ENCODE results near the gene ZNF407. TPM values are rescaled to one million over a fixed set of nuclear protein-coding genes. Genes with fewer than 3 reads are reported as not detected.
"Not testable (repeated sequence)": the region's sequence is repeated elsewhere in the genome, so short reads cannot be mapped to it uniquely, and the experiment has no call there.

ZNF407 gene
- total RNA-seq, 1 donor from 2014 or later, result 14.7 TPM

DNA sequence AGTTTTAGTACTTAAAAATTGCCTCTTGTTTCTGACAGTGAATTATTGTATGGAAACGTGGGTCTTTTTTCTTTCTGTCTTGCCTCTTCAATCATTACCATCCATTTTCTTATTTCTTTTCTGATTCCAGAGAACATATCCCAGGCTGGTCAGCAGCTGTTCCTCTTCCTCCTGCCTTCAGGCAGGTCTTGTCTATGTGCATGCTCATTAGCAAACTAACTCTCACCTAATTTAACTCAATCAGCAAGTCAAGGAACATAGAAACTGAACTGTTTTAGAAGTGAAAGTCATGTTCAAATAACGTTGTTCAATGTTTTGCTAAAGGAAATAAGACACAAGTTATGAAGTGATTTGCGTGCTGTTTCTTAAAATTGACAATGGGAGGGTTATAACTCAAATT lies 369.8 kb downstream of the ZNF407 start:
- no peaks in the 10 kb centered on the region for H3K4me1 Mint-ChIP-seq (ENCODE audit: unreplicated experiment)
- no peaks in the 10 kb centered on the region for H3K27me3 Mint-ChIP-seq
- H3K36me3 Mint-ChIP-seq, result peaks cover 14% of the 10 kb centered on the region
- DNase-seq (ENCODE audit: extremely low spot score, unreplicated experiment), result no peak
- no peaks in the 10 kb centered on the region for H3K9me3 Mint-ChIP-seq
- TF ChIP-seq, protein P1, sequence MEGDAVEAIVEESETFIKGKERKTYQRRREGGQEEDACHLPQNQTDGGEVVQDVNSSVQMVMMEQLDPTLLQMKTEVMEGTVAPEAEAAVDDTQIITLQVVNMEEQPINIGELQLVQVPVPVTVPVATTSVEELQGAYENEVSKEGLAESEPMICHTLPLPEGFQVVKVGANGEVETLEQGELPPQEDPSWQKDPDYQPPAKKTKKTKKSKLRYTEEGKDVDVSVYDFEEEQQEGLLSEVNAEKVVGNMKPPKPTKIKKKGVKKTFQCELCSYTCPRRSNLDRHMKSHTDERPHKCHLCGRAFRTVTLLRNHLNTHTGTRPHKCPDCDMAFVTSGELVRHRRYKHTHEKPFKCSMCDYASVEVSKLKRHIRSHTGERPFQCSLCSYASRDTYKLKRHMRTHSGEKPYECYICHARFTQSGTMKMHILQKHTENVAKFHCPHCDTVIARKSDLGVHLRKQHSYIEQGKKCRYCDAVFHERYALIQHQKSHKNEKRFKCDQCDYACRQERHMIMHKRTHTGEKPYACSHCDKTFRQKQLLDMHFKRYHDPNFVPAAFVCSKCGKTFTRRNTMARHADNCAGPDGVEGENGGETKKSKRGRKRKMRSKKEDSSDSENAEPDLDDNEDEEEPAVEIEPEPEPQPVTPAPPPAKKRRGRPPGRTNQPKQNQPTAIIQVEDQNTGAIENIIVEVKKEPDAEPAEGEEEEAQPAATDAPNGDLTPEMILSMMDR (conservative IDR thresholded peaks at IDR 0.05), result no peak
- H3K27ac Mint-ChIP-seq, result no peak overlapping the region
- H3K4me3 Mint-ChIP-seq, result no peak overlapping the region

- Mint-ChIP-seq H3K27me3 (no peaks in the 10 kb centered on the region), H3K9me3 (no peaks in the 10 kb centered on the region), H3K4me1 (ENCODE audit: unreplicated experiment) (no peaks in the 10 kb centered on the region), H3K27ac (no peak overlapping the region), H3K36me3 (peaks cover 8% of the 10 kb centered on the region), H3K4me3 (no peak overlapping the region)
- no peak for DNase-seq (ENCODE audit: extremely low spot score, unreplicated experiment)
- TF ChIP-seq, protein P1 (conservative IDR thresholded peaks at IDR 0.05), result no peak
These were observed 370.3 kb downstream of the ZNF407 start for GRCh38 chr18:74967979-74968378.

- H3K27ac Mint-ChIP-seq; H3K9me3 Mint-ChIP-seq; DNase-seq (ENCODE audit: extremely low spot score, unreplicated experiment); H3K36me3 Mint-ChIP-seq; H3K27me3 Mint-ChIP-seq; H3K4me3 Mint-ChIP-seq; H3K4me1 Mint-ChIP-seq (ENCODE audit: unreplicated experiment): not testable (repeated sequence)
These were observed 373.7 kb downstream of the ZNF407 start for GRCh38 chr18:74971358-74971757.

DNA sequence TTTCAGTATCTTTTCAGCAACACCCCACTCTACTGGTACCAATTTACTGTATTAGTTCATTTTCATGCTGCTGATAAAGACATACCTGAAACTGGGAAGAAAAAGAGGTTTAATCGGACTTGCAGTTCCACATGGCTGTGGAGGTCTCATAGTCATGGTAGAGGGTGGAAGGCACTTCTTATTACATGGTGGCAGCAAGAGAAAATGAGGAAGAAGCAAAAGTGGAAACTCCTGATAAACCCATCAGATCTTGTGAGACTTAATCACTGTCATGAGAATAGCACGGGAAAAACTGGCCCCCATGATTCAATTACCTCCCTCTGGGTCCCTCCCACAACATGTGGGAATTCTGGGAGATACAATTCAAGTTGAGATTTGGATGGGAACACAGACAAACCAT lies 374.1 kb downstream of the ZNF407 start:
- H3K27ac Mint-ChIP-seq; H3K4me1 Mint-ChIP-seq (ENCODE audit: unreplicated experiment); H3K36me3 Mint-ChIP-seq; DNase-seq (ENCODE audit: extremely low spot score, unreplicated experiment); H3K9me3 Mint-ChIP-seq; H3K27me3 Mint-ChIP-seq; H3K4me3 Mint-ChIP-seq: not testable (repeated sequence)

DNA sequence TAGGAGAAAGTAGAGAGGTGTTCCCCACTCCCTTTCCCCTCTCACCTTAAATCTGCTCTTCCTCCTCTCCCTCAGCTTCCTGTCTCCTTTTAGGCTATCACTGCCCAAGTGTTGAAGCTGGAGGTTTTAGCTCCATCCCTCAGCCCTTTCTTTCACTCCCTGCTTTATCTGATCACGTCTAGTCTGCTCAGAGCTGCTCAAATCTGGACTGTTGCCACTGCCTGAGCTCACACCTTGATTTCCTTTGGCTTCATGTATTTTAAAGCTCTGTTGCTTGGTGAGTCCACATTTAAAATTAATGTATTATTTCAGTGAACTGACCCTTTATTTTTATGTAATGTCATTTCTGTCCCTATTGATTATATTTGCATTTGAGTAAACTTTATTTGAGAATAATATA lies 374.7 kb downstream of the ZNF407 start:
- Mint-ChIP-seq H3K27ac (no peak overlapping the region), H3K36me3 (no peaks in the 10 kb centered on the region), H3K27me3 (no peaks in the 10 kb centered on the region), H3K9me3 (no peaks in the 10 kb centered on the region), H3K4me3 (no peak overlapping the region), H3K4me1 (ENCODE audit: unreplicated experiment) (no peaks in the 10 kb centered on the region)
- TF ChIP-seq, protein P1 (conservative IDR thresholded peaks at IDR 0.05), result no peak
- no peak for DNase-seq (ENCODE audit: extremely low spot score, unreplicated experiment)

DNA sequence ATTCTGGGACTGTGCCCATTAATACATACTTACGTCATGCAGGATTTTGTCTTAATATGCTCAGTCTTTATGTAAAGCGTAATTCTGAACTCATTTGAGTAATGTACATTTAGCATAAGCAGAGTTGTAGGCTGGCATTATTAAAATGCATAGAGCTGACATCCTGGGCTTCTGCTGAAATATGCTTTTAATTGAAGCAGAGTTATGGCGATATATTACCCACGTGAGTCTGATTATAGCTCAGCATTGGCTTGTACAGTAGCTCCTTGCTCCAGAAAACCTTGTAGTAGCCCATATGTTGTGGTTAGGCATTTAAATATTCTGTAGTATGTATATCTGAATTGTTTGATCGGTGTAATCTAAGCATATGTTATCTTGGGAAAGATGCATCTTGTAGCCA lies 377.3 kb downstream of the ZNF407 start:
- Mint-ChIP-seq H3K4me3 (no peak overlapping the region), H3K27ac (no peak overlapping the region), H3K9me3 (no peaks in the 10 kb centered on the region), H3K4me1 (ENCODE audit: unreplicated experiment) (no peaks in the 10 kb centered on the region), H3K36me3 (no peaks in the 10 kb centered on the region), H3K27me3 (no peaks in the 10 kb centered on the region)
- no peak for DNase-seq (ENCODE audit: extremely low spot score, unreplicated experiment)
- TF ChIP-seq, protein P1 (conservative IDR thresholded peaks at IDR 0.05), result no peak

GRCh38 chr18:74976331-74976909 lies 378.8 kb downstream of the ZNF407 start:
- Mint-ChIP-seq H3K4me3 (no peak overlapping the region), H3K4me1 (ENCODE audit: unreplicated experiment) (no peaks in the 10 kb centered on the region), H3K9me3 (no peaks in the 10 kb centered on the region), H3K27ac (no peak overlapping the region), H3K36me3 (no peaks in the 10 kb centered on the region), H3K27me3 (no peaks in the 10 kb centered on the region)
- no peak for DNase-seq (ENCODE audit: extremely low spot score, unreplicated experiment)
- TF ChIP-seq, protein P1 (conservative IDR thresholded peaks at IDR 0.05), result no peak

Data from type B pancreatic cell (in vitro differentiated cells).